HG03571 (cell line): ENCODE measurements around the gene KRT10.
"Not testable (repeated sequence)": the region's sequence is repeated elsewhere in the genome, so short reads cannot be mapped to it uniquely, and the experiment has no call there.

ENCODE experiments used
- ATAC-seq: cut with Tn5 transposase; IDR thresholded peaks from one replicate; pipeline ENCODE4 v1.9.1; 2021; ENCODE audit not compliant: unreplicated experiment

KRT10 gene

GRCh38 chr17:40833882-40834281 is 11.5 kb upstream of the KRT10 start:
- ATAC-seq, result no peak

- no peak for ATAC-seq
Observed at GRCh38 chr17:40832840-40833239, 10.4 kb upstream of the KRT10 start.

- ATAC-seq, result no peak
Observed at GRCh38 chr17:40830085-40830776, 7.8 kb upstream of the KRT10 start.

- ATAC-seq, result no peak
Observed at GRCh38 chr17:40828454-40829044, 6.1 kb upstream of the KRT10 start.

GRCh38 chr17:40827746-40828453 is 5.5 kb upstream of the KRT10 start:
- no peak for ATAC-seq

- ATAC-seq, result no peak
Observed at GRCh38 chr17:40825599-40825998, 3.2 kb upstream of the KRT10 start.

- ATAC-seq, result no peak
Observed at GRCh38 chr17:40824015-40824832, 1.8 kb upstream of the KRT10 start.

- ATAC-seq, result no peak
Observed at GRCh38 chr17:40821536-40821935, 878 bp downstream of the KRT10 start.

GRCh38 chr17:40820228-40820838 is 2.1 kb downstream of the KRT10 start:
- ATAC-seq, result no peak

- no peak for ATAC-seq
Observed at GRCh38 chr17:40819528-40820125, 2.8 kb downstream of the KRT10 start.

GRCh38 chr17:40818733-40819527 is 3.5 kb downstream of the KRT10 start:
- peak; percentile 73 for ATAC-seq

- no peak for ATAC-seq
Observed at GRCh38 chr17:40818343-40818732, 4.1 kb downstream of the KRT10 start.

GRCh38 chr17:40817103-40817682 is 5.2 kb downstream of the KRT10 start:
- ATAC-seq, result no peak

- ATAC-seq, result no peak
Observed at GRCh38 chr17:40816569-40816968, 5.8 kb downstream of the KRT10 start.

- no peak for ATAC-seq
Observed at GRCh38 chr17:40815381-40815780, 7.0 kb downstream of the KRT10 start.

GRCh38 chr17:40814657-40815056 is 7.8 kb downstream of the KRT10 start:
- not testable (repeated sequence) for ATAC-seq

- ATAC-seq, result no peak
Observed at GRCh38 chr17:40813804-40814203, 8.6 kb downstream of the KRT10 start.

GRCh38 chr17:40812639-40813038 is 9.8 kb downstream of the KRT10 start:
- ATAC-seq, result no peak

GRCh38 chr17:40810494-40810893 is 11.9 kb downstream of the KRT10 start:
- ATAC-seq, result no peak
